ENCODE data around the gene CDYL. TPM values are rescaled to one million over a fixed set of nuclear protein-coding genes. Genes with fewer than 3 reads are reported as not detected.

The CDYL gene
- polyA plus RNA-seq, 1 experiment: 26.6 TPM

GRCh38 chr6:4870821-4871494, 94.8 kb downstream of the CDYL start:
- no peaks in the 10 kb centered on the region for H3K9me3 ChIP-seq (ENCODE audit: control insufficient read depth, insufficient read depth, low read length)
- DNase-seq (ENCODE audit: low read depth, low spot score): no peak
- no peak for TF ChIP-seq CTCF (IDR thresholded peaks at IDR 0.05; ENCODE audit: low read depth, low read length)
- ChIA-PET POLR2A (no interaction called here), CTCF (no interaction called here)
- H3K4me3 ChIP-seq (ENCODE audit: low read depth, low read length): no peak overlapping the region
- no peak overlapping the region for H3K27ac ChIP-seq (ENCODE audit: low read depth, low read length)
- H3K27me3 ChIP-seq (ENCODE audit: control insufficient read depth, insufficient read depth, low read length): no peaks in the 10 kb centered on the region

GRCh38 chr6:4871825-4872224, 95.6 kb downstream of the CDYL start:
- ChIA-PET POLR2A (no interaction called here), CTCF (no interaction called here)
- no peak overlapping the region for H3K27ac ChIP-seq (ENCODE audit: low read depth, low read length)
- no peak for TF ChIP-seq CTCF (IDR thresholded peaks at IDR 0.05; ENCODE audit: low read depth, low read length)
- H3K27me3 ChIP-seq (ENCODE audit: control insufficient read depth, insufficient read depth, low read length): no peaks in the 10 kb centered on the region
- H3K9me3 ChIP-seq (ENCODE audit: control insufficient read depth, insufficient read depth, low read length): no peaks in the 10 kb centered on the region
- no peak for DNase-seq (ENCODE audit: low read depth, low spot score)
- no peak overlapping the region for H3K4me3 ChIP-seq (ENCODE audit: low read depth, low read length)

GRCh38 chr6:4872841-4873240, 96.6 kb downstream of the CDYL start:
- no peak overlapping the region for H3K4me3 ChIP-seq (ENCODE audit: low read depth, low read length)
- no peak for TF ChIP-seq CTCF (IDR thresholded peaks at IDR 0.05; ENCODE audit: low read depth, low read length)
- no peak overlapping the region for H3K27ac ChIP-seq (ENCODE audit: low read depth, low read length)
- H3K9me3 ChIP-seq (ENCODE audit: control insufficient read depth, insufficient read depth, low read length): no peaks in the 10 kb centered on the region
- CTCF ChIA-PET: no interaction called here
- POLR2A ChIA-PET: no interaction called here
- H3K27me3 ChIP-seq (ENCODE audit: control insufficient read depth, insufficient read depth, low read length): no peaks in the 10 kb centered on the region
- no peak for DNase-seq (ENCODE audit: low read depth, low spot score)

- no peak overlapping the region for H3K27ac ChIP-seq (ENCODE audit: low read depth, low read length)
- CTCF ChIA-PET: interaction anchor here (0.6 kb wide), 1 partner anchor 621 kb away, joined by 3 read pairs; no protein-coding TSS in a partner anchor
- no peak for DNase-seq (ENCODE audit: low read depth, low spot score)
- POLR2A ChIA-PET: no interaction called here
- H3K4me3 ChIP-seq (ENCODE audit: low read depth, low read length): no peak overlapping the region
- no peak for TF ChIP-seq CTCF (IDR thresholded peaks at IDR 0.05; ENCODE audit: low read depth, low read length)
- H3K9me3 ChIP-seq (ENCODE audit: control insufficient read depth, insufficient read depth, low read length): no peaks in the 10 kb centered on the region
- H3K27me3 ChIP-seq (ENCODE audit: control insufficient read depth, insufficient read depth, low read length): no peaks in the 10 kb centered on the region
These were observed 97.7 kb downstream of the CDYL start for GRCh38 chr6:4873928-4874327.

GRCh38 chr6:4879741-4880275, 103.6 kb downstream of the CDYL start:
- Histone ChIP-seq H3K9me3 (ENCODE audit: control insufficient read depth, insufficient read depth, low read length) (no peaks in the 10 kb centered on the region), H3K4me3 (ENCODE audit: low read depth, low read length) (no peak overlapping the region), H3K27me3 (ENCODE audit: control insufficient read depth, insufficient read depth, low read length) (no peaks in the 10 kb centered on the region), H3K27ac (ENCODE audit: low read depth, low read length) (no peak overlapping the region)
- TF ChIP-seq CTCF (IDR thresholded peaks at IDR 0.05; ENCODE audit: low read depth, low read length): no peak
- no peak for DNase-seq (ENCODE audit: low read depth, low spot score)
- CTCF ChIA-PET: interaction anchor here (0.7 kb wide), 2 partner anchors 56 to 566 kb away, joined by 4 to 8 read pairs; no protein-coding TSS in a partner anchor
- POLR2A ChIA-PET: no interaction called here

All from AG04450 (cell line).